Measurements from ENCODE around the gene ARHGEF9.
"Not testable (repeated sequence)": the region's sequence is repeated elsewhere in the genome, so short reads cannot be mapped to it uniquely, and the experiment has no call there.

ARHGEF9 gene

DNA sequence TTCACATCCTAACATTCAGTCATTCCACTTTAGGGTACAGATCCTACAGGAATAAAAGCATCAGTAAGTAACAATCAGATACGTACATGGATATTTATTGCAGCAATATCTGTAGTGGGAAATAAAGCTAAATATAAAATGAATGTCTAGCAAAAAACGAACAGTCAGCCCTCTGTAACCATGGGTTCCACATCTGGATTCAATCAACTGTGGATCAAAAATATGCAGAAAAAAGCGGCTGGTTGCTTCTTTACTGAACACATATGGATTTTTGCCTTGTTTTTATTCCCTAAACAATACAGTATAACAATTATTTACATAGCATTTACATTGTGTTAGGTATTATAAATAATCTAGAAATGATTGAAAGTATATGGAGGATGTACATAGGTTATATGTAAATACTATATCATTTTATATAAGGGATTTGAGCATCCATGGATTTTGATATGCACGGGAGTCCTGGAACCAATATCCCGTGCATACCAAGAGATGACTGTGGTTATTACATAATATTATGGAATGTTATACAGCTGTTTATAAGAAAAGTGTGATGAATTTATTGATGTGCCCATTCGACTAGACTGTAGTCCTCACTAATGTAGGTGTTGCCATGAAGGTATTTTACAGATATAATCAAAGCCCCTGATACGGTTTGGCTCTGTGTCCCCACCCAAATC lies 132.8 kb downstream of the ARHGEF9 start:
- H3K4me3 ChIP-seq (ENCODE audit: low read depth, low read length), result no peak overlapping the region
- DNase-seq (ENCODE audit: low read depth), result no peak
- TF ChIP-seq, protein P1, sequence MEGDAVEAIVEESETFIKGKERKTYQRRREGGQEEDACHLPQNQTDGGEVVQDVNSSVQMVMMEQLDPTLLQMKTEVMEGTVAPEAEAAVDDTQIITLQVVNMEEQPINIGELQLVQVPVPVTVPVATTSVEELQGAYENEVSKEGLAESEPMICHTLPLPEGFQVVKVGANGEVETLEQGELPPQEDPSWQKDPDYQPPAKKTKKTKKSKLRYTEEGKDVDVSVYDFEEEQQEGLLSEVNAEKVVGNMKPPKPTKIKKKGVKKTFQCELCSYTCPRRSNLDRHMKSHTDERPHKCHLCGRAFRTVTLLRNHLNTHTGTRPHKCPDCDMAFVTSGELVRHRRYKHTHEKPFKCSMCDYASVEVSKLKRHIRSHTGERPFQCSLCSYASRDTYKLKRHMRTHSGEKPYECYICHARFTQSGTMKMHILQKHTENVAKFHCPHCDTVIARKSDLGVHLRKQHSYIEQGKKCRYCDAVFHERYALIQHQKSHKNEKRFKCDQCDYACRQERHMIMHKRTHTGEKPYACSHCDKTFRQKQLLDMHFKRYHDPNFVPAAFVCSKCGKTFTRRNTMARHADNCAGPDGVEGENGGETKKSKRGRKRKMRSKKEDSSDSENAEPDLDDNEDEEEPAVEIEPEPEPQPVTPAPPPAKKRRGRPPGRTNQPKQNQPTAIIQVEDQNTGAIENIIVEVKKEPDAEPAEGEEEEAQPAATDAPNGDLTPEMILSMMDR (conservative IDR thresholded peaks at IDR 0.05; ENCODE audit: low read depth, low read length), result no peak

DNA sequence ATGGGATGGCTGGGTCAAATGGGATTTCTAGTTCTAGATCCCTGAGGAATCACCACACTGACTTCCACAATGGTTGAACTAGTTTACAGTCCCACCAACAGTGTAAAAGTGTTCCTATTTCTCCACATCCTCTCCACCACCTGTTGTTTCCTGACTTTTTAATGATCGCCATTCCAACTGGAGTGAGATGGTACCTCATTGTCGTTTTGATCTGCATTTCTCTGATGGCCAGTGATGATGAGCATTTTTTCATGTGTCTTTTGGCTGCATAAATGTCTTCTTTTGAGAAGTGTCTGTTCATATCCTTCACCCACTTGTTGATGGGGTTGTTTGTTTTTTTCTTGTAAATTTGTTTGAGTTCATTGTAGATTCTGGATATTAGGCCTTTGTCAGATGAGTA lies 139.3 kb downstream of the ARHGEF9 start:
- DNase-seq (ENCODE audit: low read depth); H3K4me3 ChIP-seq (ENCODE audit: low read depth, low read length): not testable (repeated sequence)

DNA sequence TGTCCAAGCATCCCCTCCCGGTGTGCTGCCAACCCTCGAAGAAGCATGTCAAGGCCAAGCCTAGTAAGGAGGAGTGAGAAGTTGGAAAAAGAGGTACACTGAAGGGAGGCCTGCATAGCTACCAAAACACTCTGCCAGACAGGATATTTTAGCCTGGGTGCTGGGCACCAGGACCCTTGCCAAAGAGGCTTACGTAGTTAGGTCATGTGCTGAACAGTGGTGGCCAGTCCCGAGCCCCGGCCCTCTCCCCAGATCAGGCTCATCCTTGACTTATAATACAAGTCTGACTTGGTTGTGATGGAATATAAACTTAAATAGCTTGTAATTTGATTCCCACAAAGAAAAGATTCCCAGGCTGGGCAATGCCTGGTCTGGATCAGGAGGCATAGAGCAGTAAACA lies 149.3 kb downstream of the ARHGEF9 start:
- TF ChIP-seq, protein P1 (conservative IDR thresholded peaks at IDR 0.05; ENCODE audit: low read depth, low read length), result no peak
- no peak for DNase-seq (ENCODE audit: low read depth)
- no peak overlapping the region for H3K4me3 ChIP-seq (ENCODE audit: low read depth, low read length)

DNA sequence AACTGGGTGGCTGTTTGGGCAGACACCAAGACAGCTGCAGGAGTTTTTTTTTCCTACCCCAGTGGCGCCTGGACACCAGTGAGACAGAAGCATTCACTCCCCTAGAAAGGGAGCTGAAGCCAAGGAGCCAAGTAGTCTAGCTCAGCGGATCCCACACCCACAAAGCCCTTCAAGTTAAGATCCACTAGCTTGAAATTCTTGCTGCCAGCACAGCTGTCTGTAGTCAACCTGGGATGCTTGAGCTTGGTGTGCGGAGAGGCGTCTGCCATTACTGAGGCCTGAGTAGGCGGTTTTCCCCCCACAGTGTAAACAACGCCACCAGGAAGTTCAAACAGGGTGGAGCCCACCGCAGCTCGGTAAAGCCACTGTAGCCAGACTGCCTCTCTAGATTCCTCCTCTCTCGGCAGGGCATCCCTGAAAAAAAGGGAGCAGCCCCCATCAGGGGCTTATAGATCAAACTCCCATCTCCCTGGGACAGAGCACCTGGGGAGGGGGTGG lies 171.4 kb downstream of the ARHGEF9 start:
- TF ChIP-seq, protein P1 (conservative IDR thresholded peaks at IDR 0.05; ENCODE audit: low read depth, low read length), result no peak
- no peak for DNase-seq (ENCODE audit: low read depth)
- H3K4me3 ChIP-seq (ENCODE audit: low read depth, low read length), result no peak overlapping the region

DNA sequence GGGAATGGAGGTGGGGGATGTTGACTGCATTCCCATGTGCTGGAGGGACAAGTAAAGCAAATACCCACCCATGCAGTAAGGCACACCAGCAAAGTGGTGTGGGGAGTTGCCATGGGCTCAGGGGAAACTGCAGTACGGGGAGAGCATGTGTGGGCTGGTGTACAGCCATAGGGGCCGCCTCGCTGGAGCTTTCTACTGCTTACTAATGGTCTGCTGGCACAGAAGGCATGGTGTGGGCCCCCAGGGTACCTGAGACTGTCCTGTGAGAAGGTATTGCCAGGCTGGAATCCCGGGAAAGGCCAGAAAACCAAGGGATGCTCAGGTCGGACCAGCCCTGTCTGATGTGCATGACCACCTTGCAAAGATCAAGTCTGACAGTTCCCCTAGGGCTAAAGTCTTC lies 199.1 kb downstream of the ARHGEF9 start:
- no peak for DNase-seq (ENCODE audit: low read depth)
- TF ChIP-seq, protein P1 (conservative IDR thresholded peaks at IDR 0.05; ENCODE audit: low read depth, low read length), result no peak
- H3K4me3 ChIP-seq (ENCODE audit: low read depth, low read length), result no peak overlapping the region

Measured in choroid plexus epithelial cell (primary cell).